Stimulated activated CD4-positive, alpha-beta T cell treated with anti-CD3 and anti-CD28 coated beads, Interleukin-4, amount 100 ng/mL, for 24 hours (primary cell): ENCODE data around the gene TMCO4.
A peak's percentile ranks its signal among the peaks of the same experiment; 100 is the strongest.

Experiments
- DNase-seq: peaks from one replicate; pipeline ENCODE4 v3.0.0-alpha.2; 2020

TMCO4 gene

GRCh38 chr1:19774180-19774785, 25.4 kb downstream of the TMCO4 start:
- no peak for DNase-seq

DNA sequence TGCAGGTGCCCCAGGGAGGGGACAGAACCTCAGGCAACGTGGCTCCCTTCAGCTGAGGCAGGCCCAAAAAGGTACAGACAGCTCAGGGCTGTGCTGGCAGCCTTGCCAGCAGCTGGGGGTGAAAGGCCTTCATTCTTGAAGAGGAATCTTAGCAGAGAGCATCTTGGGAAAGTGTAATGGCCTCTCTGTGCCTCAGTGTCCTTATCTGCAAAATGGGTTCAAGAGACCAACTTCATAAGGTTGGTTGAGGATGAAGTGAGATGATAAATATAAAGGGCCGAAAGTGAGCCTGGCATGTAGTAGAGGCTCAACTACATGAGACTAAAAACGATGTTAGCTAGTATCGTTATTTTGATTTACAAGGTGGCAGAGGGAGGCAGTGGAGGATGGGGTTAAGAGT, 26.2 kb downstream of the TMCO4 start:
- DNase-seq, result no peak

- DNase-seq, result no peak
Measured at GRCh38 chr1:19772053-19772452, 27.7 kb downstream of the TMCO4 start.

- no peak for DNase-seq
Measured at GRCh38 chr1:19771350-19771749, 28.4 kb downstream of the TMCO4 start.

DNA sequence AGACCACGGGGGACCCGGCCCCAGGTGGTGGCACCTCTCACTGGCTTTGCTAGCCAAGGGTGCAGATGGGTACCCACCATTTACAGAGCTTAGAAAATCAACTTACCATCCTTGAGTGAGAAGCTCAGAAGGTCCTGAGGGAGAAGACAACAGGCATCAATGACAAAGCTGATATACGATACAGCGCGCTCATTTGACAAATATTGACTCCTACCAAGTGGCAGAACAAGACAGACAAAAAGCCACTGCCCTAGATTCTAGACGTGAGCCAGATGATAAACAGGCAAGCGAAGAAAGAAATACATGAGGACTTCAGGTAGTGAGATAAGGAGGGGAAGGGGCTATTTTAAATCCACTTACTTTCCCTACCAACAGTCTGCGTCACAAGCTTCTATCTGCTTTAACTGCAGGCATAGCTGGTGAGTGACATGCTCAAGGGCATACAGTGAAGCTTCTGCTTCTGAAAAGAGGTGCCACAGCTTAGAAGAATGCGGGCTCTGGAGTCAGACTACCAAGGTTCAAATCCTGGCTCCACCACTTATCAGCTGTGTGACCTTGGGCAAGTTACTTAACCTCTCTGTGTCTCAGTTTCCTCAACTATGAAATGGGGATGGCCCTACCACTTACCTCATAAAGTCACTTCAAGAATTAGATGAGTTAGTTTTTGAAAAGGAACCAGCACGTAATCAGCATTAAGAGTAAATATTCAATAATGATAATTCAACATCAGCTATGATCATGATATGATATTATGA, 29.1 kb downstream of the TMCO4 start:
- no peak for DNase-seq

GRCh38 chr1:19769211-19769932, 30.3 kb downstream of the TMCO4 start:
- no peak for DNase-seq

- DNase-seq, result no peak
Measured at GRCh38 chr1:19768353-19769210, 31.1 kb downstream of the TMCO4 start.

DNA sequence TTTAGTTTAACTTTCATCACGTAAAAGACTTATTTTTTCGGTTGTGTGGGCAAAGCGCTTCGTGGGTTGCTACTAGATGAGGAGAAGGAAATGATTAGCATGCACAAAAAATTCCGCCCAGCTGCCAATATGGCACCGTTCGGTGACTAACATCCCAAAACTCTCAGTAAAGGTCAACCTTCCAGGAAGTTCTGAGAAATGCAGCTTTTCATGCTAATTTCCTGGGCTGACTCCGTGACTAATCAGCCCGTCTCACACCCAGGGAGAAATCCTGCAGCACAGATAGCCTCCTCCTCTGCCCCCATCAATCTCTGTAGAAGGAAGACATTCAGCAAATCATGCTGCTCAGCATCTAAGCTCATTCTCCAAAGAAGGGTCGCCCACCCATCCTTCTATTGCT, 34.1 kb downstream of the TMCO4 start:
- DNase-seq, result peak; percentile 57

GRCh38 chr1:19764848-19765247, 34.9 kb downstream of the TMCO4 start:
- no peak for DNase-seq

DNA sequence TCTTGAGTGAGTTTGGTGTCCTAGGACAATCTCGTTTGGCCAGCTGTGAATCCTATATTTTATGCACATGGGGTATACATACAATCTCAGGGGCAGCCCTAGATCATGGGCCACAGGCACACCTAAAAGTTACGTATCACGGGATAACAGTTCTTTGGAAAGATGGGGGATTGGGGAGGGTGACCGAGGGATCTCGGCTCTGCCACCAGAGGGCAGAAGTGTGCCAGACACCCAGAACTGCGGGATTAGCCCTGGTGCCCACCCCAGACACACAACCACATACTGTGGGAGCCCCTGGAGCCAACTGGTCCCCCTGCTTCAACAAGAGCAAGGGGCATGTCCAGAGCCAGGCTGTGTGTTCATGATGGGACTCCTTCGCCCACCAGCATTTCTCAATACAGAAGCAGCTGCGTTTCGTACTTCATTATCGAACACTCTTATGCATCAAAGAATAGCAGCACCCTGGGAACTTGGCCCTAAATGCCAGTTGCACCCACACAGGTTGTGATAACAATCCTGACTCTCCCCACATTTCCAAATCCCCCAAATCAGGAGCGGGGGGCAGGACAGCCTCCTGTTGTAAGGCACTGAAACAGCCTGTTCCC, 37.4 kb downstream of the TMCO4 start:
- peak; percentile 39 for DNase-seq

DNA sequence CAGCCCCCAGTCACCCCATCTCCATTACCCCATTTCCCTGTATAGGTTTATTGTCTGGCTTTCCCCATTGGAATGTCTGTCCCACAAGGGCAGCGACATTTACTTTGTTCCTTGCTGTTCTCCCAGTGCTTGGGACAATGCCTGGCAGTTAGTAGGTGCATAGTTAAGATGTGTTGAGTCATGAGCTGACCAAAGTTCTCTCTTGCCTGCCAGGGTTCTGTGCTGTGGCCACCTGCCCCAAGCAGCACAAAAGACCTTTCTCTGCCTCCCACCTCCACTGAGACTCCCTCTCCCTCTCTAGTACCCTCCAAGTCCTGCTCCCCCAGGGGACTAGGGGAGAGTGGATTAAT, 40.0 kb downstream of the TMCO4 start:
- no peak for DNase-seq

GRCh38 chr1:19758227-19758830, 41.4 kb downstream of the TMCO4 start:
- no peak for DNase-seq

GRCh38 chr1:19757641-19758040, 42.1 kb downstream of the TMCO4 start:
- no peak for DNase-seq

DNA sequence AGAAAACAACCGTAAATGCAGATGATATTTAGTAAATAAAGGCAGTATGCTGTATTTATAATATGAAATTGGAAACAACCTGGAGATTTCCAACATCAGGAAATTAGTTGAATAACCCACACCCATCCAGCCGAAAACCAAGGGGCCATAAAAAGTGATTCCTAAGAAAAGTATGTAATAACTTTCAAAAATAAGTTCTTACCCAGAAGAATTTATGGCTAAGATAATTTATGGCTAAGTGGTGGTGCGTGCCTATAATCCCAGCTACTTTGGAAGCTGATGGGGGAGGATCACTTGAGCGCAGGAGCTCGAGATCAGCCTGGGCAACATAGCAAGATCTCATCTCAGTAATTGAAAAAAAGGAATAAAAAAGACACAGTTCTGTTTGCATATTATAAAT, 43.2 kb downstream of the TMCO4 start:
- no peak for DNase-seq

DNA sequence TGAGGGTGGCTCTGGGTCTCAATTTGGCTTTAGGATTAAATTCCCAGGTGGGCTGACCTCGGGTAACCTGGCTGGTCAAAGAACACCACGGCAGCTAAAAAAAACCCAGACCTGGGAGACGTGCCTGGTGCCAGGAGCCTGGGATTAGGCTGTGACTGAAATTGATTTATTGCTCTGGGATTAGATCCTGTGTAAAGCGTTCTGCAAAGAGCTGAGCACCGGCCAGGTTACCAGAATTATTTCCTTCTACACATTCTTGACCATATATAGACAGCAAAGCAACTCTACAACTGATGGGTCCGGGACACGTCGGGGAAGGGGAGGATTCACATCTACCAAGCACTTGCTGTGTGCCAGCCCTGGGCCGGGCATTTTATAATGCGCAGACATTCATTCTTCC, 45.2 kb downstream of the TMCO4 start:
- DNase-seq, result no peak

- DNase-seq, result no peak
Measured at GRCh38 chr1:19752083-19752696, 47.5 kb downstream of the TMCO4 start.

GRCh38 chr1:19750882-19751276, 48.8 kb downstream of the TMCO4 start:
- no peak for DNase-seq

- DNase-seq, result no peak
Measured at GRCh38 chr1:19750101-19750881, 49.4 kb downstream of the TMCO4 start.

GRCh38 chr1:19749685-19750084, 50.0 kb downstream of the TMCO4 start:
- DNase-seq, result no peak

GRCh38 chr1:19747761-19748160, 52.0 kb downstream of the TMCO4 start:
- DNase-seq, result no peak

DNA sequence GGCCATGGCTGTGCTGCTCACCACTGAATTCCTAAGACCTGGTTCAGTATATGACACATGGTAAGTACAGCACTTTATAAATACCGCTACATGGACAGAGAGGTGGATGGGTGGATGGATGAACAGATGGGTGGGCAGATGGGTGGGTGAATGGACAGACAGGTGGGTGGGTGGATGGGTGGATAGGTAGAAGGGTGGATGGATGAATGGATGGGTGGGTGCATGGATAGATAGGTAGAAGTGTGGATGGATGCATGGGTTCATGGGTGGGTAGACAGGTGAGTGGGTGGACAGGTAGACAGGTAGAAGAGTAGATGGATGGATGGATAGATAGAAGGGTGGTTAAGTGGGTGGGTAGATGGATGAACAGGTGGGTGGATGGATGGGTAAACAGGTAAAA, 54.8 kb downstream of the TMCO4 start:
- DNase-seq, result no peak
